HepG2 (cell line): Measurements from ENCODE around the gene ACOX3. TPM values are rescaled to one million over a fixed set of nuclear protein-coding genes. Genes with fewer than 3 reads are reported as not detected.

ENCODE experiments used
- ATAC-seq: fragments of 200-7000 bp; cut with Tn5 transposase; 3 replicates; pipeline ENCODE4 v1.9.1; 2020; ENCODE audit warnings: mild to moderate bottlenecking, moderate library complexity
- BruUV-seq: library from RNA; stranded (reverse); fragments of 400-500 nt; replicated peaks from 2 replicates; lab custom pipeline; 2021; lab: Mats Ljungman, UMichigan
- CTCF ChIA-PET: fragments of 300-600 bp; formaldehyde crosslinking; extraction: SDS; loops from one replicate; lab custom pipeline; 2021; ENCODE audit warnings: low total read pairs, inconsistent platforms, low intra/inter-chr PET ratio; lab: Yijun Ruan, JAX
- POLR2A ChIA-PET: fragments of 350-600 bp; sonication (Branson Sonifier 250); formaldehyde crosslinking; loops from one replicate; lab custom pipeline; 2020; ENCODE audit warnings: antibody characterized with exemption, inconsistent platforms; lab: Yijun Ruan, JAX
- DNase-seq: peaks from one replicate; pipeline ENCODE4 v3.0.0-alpha.2; 2015; ENCODE audit warnings: low spot score
- FAIRE-seq: peaks from 3 replicates; lab custom pipeline; 2011; peaks lifted over from hg19 to GRCh38; lab: Jason Lieb, UNC
- H2AFZ ChIP-seq: one replicate; pipeline ENCODE4 v1.6.1; 2011; ENCODE audit warnings: low read length, inconsistent platforms
- H3K27ac ChIP-seq: fragments of 300-600 bp; 3 replicates; pipeline ENCODE4 v1.8.0; 2011; ENCODE audit warnings: mixed run types, mild to moderate bottlenecking, mixed read lengths, low read length, inconsistent platforms; ENCODE audit not compliant: insufficient read depth; ENCODE audit errors: extremely low read length
- H3K27me3 ChIP-seq, 2 experiments: fragments of 200-600 bp in 1 of 2; 2 replicates in 1 of 2; 3 replicates in 1 of 2; pipeline versions ENCODE4 v1.6.0 to v1.8.0; 2011; ENCODE audit warnings: low read length in 2 of 2, mild to moderate bottlenecking in 2 of 2, moderate library complexity in 2 of 2, inconsistent platforms in 1 of 2; ENCODE audit not compliant: insufficient read depth in 2 of 2, control insufficient read depth in 1 of 2
- H3K36me3 ChIP-seq, 2 experiments: fragments of 200-600 bp in 1 of 2; replicated peaks in 1 of 2; 2 replicates in 1 of 2; 3 replicates in 1 of 2; pipeline versions ENCODE4 v1.5.1 to v1.8.0; 2011; ENCODE audit warnings: low read length in 2 of 2, inconsistent platforms in 1 of 2; ENCODE audit not compliant: insufficient read depth in 2 of 2, control insufficient read depth in 1 of 2
- H3K4me1 ChIP-seq: 2 replicates; pipeline ENCODE4 v1.5.1; 2012; ENCODE audit warnings: low read length, inconsistent platforms; ENCODE audit not compliant: insufficient read depth
- H3K4me2 ChIP-seq: 2 replicates; pipeline ENCODE4 v1.6.0; 2011; ENCODE audit warnings: low read depth, low read length, inconsistent platforms
- H3K4me3 ChIP-seq, 3 experiments: fragments of 200-600 bp in 1 of 3; sonication (generic), shearing (Covaris generic) in 1 of 3; replicated peaks in 1 of 3; 2 replicates each; pipeline ENCODE4 v1.5.1; 2011 to 2016; ENCODE audit warnings: low read length in 3 of 3, inconsistent platforms in 2 of 3, low read depth in 2 of 3, mild to moderate bottlenecking in 2 of 3, control low read depth in 1 of 3, mixed read lengths in 1 of 3; ENCODE audit not compliant: insufficient read depth in 1 of 3
- H3K79me2 ChIP-seq: one replicate; pipeline ENCODE4 v1.6.1; 2011; ENCODE audit warnings: low read length, inconsistent platforms; ENCODE audit not compliant: insufficient read depth
- H3K9ac ChIP-seq: 2 replicates; pipeline ENCODE4 v1.6.0; 2011; ENCODE audit warnings: mild to moderate bottlenecking, low read depth, low read length, inconsistent platforms; ENCODE audit not compliant: insufficient read depth
- H3K9me3 ChIP-seq: 2 replicates; pipeline ENCODE4 v1.5.1; 2012; ENCODE audit warnings: mild to moderate bottlenecking, low read length
- H4K20me1 ChIP-seq: 2 replicates; pipeline ENCODE4 v1.6.0; 2011; ENCODE audit warnings: inconsistent platforms, mild to moderate bottlenecking, low read length, moderate library complexity; ENCODE audit not compliant: insufficient read depth
- CBX2 ChIP-seq, 2 experiments: fragments of 200-600 bp in 1 of 2; sonication (generic); formaldehyde crosslinking in 1 of 2; IDR thresholded peaks; 2 replicates each; pipeline versions ENCODE4 v1.7.0 to v1.8.1; 2018 to 2022; ENCODE audit warnings: low read depth in 2 of 2, low read length in 1 of 2, mild to moderate bottlenecking in 1 of 2, missing genetic modification reagents in 1 of 2
- CCAR2 ChIP-seq: fragments of 200-400 bp; formaldehyde crosslinking; optimal IDR thresholded peaks from 2 replicates; pipeline ENCODE3; 2018; ENCODE audit warnings: low read depth, mild to moderate bottlenecking, low read length, moderate library complexity
- CHD4 ChIP-seq: fragments of 200-600 bp; sonication (generic); IDR thresholded peaks from 2 replicates; pipeline ENCODE4 v1.7.0; 2017; ENCODE audit warnings: mild to moderate bottlenecking, low read length, borderline replicate concordance
- MIER2 ChIP-seq: IDR thresholded peaks from 2 replicates; pipeline ENCODE4 v1.6.1; 2016; ENCODE audit warnings: missing biosample characterization, missing genetic modification reagents
- MZF1 ChIP-seq: sonication (generic); formaldehyde crosslinking; IDR thresholded peaks from 2 replicates; pipeline ENCODE4 v1.8.1; 2023; ENCODE audit warnings: mild to moderate bottlenecking, missing genetic modification reagents, borderline replicate concordance
- NCOA1 ChIP-seq: sonication (generic); formaldehyde crosslinking; IDR thresholded peaks from 2 replicates; pipeline ENCODE4 v1.9.0; 2021; ENCODE audit warnings: missing genetic modification reagents
- NCOR1 ChIP-seq: fragments of 200-600 bp; sonication (generic); IDR thresholded peaks from 2 replicates; pipeline ENCODE4 v1.7.0; 2017; ENCODE audit warnings: antibody characterized with exemption, low read length, borderline replicate concordance
- PHB2 ChIP-seq: fragments of 450-650 bp; IDR thresholded peaks from 2 replicates; pipeline ENCODE4 v1.6.1; 2018; ENCODE audit not compliant: partially characterized antibody
- SMARCC2 ChIP-seq: fragments of 450-650 bp; IDR thresholded peaks from 2 replicates; pipeline ENCODE4 v1.6.1; 2017; ENCODE audit warnings: antibody characterized with exemption, mild to moderate bottlenecking
- STAT5B ChIP-seq: sonication (generic); formaldehyde crosslinking; IDR thresholded peaks from 2 replicates; pipeline ENCODE4 v1.4.0; 2020; ENCODE audit warnings: missing genetic modification reagents
- TFE3 ChIP-seq: IDR thresholded peaks from 2 replicates; pipeline ENCODE4 v1.6.1; 2016
- U2AF1 ChIP-seq: fragments of 200-400 bp; formaldehyde crosslinking; optimal IDR thresholded peaks from 2 replicates; pipeline ENCODE3; 2017; ENCODE audit warnings: mild to moderate bottlenecking, low read depth, low read length
- ZBTB42 ChIP-seq: sonication (generic); formaldehyde crosslinking; IDR thresholded peaks from 2 replicates; pipeline ENCODE4 v1.5.0; 2020; ENCODE audit warnings: mild to moderate bottlenecking, missing genetic modification reagents
- ZBTB43 ChIP-seq: sonication (generic); formaldehyde crosslinking; conservative IDR thresholded peaks from 2 replicates; pipeline ENCODE4 v1.4.0; 2020; ENCODE audit warnings: missing genetic modification reagents
- ZGPAT ChIP-seq: IDR thresholded peaks from 2 replicates; pipeline ENCODE4 v1.6.1; 2016; ENCODE audit warnings: mild to moderate bottlenecking
- ZNF343 ChIP-seq: sonication (generic); formaldehyde crosslinking; IDR thresholded peaks from 2 replicates; pipeline ENCODE4 v1.4.0; 2020; ENCODE audit warnings: mild to moderate bottlenecking, missing genetic modification reagents
- ZNF7 ChIP-seq: IDR thresholded peaks from 2 replicates; pipeline ENCODE4 v1.6.1; 2016; ENCODE audit warnings: missing biosample characterization, missing genetic modification reagents
- ZNF780A ChIP-seq: sonication (generic); formaldehyde crosslinking; IDR thresholded peaks from 2 replicates; pipeline ENCODE4 v1.8.0; 2022; ENCODE audit warnings: mild to moderate bottlenecking, missing genetic modification reagents, moderate library complexity
- WGBS: methylation state at CpG from one replicate; pipeline ENCODE4 v1.1.6; 2017; ENCODE audit warnings: low lambda C conversion rate; 5-methylcytosine and 5-hydroxymethylcytosine counted together
- in situ Hi-C: cut with HindIII; loops from 2 replicates; pipeline ENCODE4 v1.10.0; 2017; ENCODE audit warnings: low pct_unique_long_range_greater_than_20kb; ENCODE audit not compliant: extremely low pct_ligation_motif_present
- intact Hi-C: fragments of 100-400 bp; cut with micrococcal nuclease; formaldehyde crosslinking; loops from one replicate; pipeline ENCODE4 v1.10.0; 2022; ENCODE audit not compliant: unreplicated experiment
- polyA plus RNA-seq, 8 experiments: library from polyadenylated mRNA; depleted of rRNA in 3 of 8; stranded (reverse) in 7 of 8; unstranded in 1 of 8; fragments of >200 nt; fragmentation: Illumina TruSeq in 4 of 8; extraction: Trizol in 4 of 8; gene quantifications; 2 replicates each; pipeline versions ENCODE4 v1.2.1 to v1.2.3, GENCODE V29; 2011 to 2016; ENCODE audit warnings: low read depth in 4 of 8, missing spikeins in 1 of 8, mixed read lengths in 1 of 8; ENCODE audit not compliant: insufficient read depth in 1 of 8
- total RNA-seq, 5 experiments: library from RNA; depleted of rRNA; stranded (reverse); fragments of >200 nt; fragmentation: Illumina TruSeq; extraction: Trizol; gene quantifications; 2 replicates each; pipeline ENCODE4 v1.2.3, GENCODE V29; 2016; ENCODE audit warnings: low read depth in 1 of 5

The ACOX3 gene
- total and polyA plus RNA-seq, 2 of the 13 experiments (the other 11 are each of a cell fraction or from before 2014, with no cell fraction given), result 4.2 to 17.8 TPM

GRCh38 chr4:8345053-8345945 lies 95.2 kb downstream of the ACOX3 start (continued):
- TF ChIP-seq TFE3 (CRISPR knock-in tag) (no peak), SMARCC2 (no peak), ZNF7 (no peak), MZF1 (CRISPR knock-in tag) (no peak), ZGPAT (CRISPR knock-in tag) (no peak)

- H3K4me2 ChIP-seq, result no peak overlapping the region
- FAIRE-seq, result no peak
- no peak overlapping the region for H3K4me3 ChIP-seq
- in situ Hi-C loops (no loop called here), intact Hi-C loops (no loop called here)
- CTCF ChIA-PET, result no interaction called here
- peaks cover 7 to 34% of the 10 kb centered on the region in 2 experiments; a peak in 4 of 5 replicates for H3K27me3 ChIP-seq
- H3K27ac ChIP-seq, result no peak overlapping the region
- DNase-seq, result no peak
- H3K79me2 ChIP-seq, result no peaks in the 10 kb centered on the region
- H3K9me3 ChIP-seq, result no peaks in the 10 kb centered on the region
- WGBS, result 27% methylated on average over 13 of the region's 14 CpGs
- POLR2A ChIA-PET, result no interaction called here
- no TSS peak for BruUV-seq
- H2AFZ ChIP-seq, result no peak overlapping the region
- H4K20me1 ChIP-seq, result no peaks in the 10 kb centered on the region
- no peaks in the 10 kb centered on the region for H3K36me3 ChIP-seq
- TF ChIP-seq CHD4, result no peak
- TF ChIP-seq PHB2, result no peak
- no peak for TF ChIP-seq MIER2
- TF ChIP-seq NCOR1, result no peak
- TF ChIP-seq ZBTB43 (CRISPR knock-in tag), result no peak
- TF ChIP-seq CCAR2, result no peak
- no peak for TF ChIP-seq ZNF343
- no peak for TF ChIP-seq CBX2 (IDR thresholded peaks at IDR 0.05; ENCODE audit: low read depth, low read length)
- TF ChIP-seq CBX2 (CRISPR knock-in tag; IDR thresholded peaks at IDR 0.05; ENCODE audit: low read depth), result no peak
- no peak for TF ChIP-seq NCOA1 (CRISPR knock-in tag)
- no peak for TF ChIP-seq ZNF780A (CRISPR knock-in tag)
- TF ChIP-seq U2AF1, result no peak
- no peak for TF ChIP-seq STAT5B (CRISPR knock-in tag)
- TF ChIP-seq ZBTB42 (CRISPR knock-in tag), result no peak
- TF ChIP-seq, all 625 proteins: peak for 0
- ATAC-seq, result no peak
- H3K9ac ChIP-seq, result no peak overlapping the region
- peaks cover 29% of the 10 kb centered on the region for H3K4me1 ChIP-seq
Measured at GRCh38 chr4:8344377-8344776, 96.1 kb downstream of the ACOX3 start.
